Measurements from ENCODE around the gene YBX1.
A peak's percentile ranks its signal among the peaks of the same experiment; 100 is the strongest.

YBX1 gene

GRCh38 chr1:42675467-42675866 is 6.8 kb upstream of the YBX1 start:
- Histone ChIP-seq H4K20me1 (ENCODE audit: insufficient read depth) (no peaks in the 10 kb centered on the region), H2AFZ (ENCODE audit: low read depth) (no peak overlapping the region), H3K4me3 (IDR thresholded peaks at IDR 0.05; ENCODE audit: insufficient read depth, low read depth, low read length) (no peak overlapping the region), H3K27ac (no peak overlapping the region), H3K36me3 (ENCODE audit: insufficient read depth) (no peaks in the 10 kb centered on the region), H3K27me3 (ENCODE audit: insufficient read depth, low read depth) (no peaks in the 10 kb centered on the region), H3K4me1 (ENCODE audit: low read depth, poor library complexity, severe bottlenecking) (peaks cover 4% of the 10 kb centered on the region), H3K79me2 (ENCODE audit: insufficient read depth, low read depth) (0 out of 2 replicates have a peak, but pooled peaks cover 3% of the 10 kb centered on the region), H3K9ac (no peak overlapping the region), H3K4me2 (no peak overlapping the region)
- TF ChIP-seq, protein P1, sequence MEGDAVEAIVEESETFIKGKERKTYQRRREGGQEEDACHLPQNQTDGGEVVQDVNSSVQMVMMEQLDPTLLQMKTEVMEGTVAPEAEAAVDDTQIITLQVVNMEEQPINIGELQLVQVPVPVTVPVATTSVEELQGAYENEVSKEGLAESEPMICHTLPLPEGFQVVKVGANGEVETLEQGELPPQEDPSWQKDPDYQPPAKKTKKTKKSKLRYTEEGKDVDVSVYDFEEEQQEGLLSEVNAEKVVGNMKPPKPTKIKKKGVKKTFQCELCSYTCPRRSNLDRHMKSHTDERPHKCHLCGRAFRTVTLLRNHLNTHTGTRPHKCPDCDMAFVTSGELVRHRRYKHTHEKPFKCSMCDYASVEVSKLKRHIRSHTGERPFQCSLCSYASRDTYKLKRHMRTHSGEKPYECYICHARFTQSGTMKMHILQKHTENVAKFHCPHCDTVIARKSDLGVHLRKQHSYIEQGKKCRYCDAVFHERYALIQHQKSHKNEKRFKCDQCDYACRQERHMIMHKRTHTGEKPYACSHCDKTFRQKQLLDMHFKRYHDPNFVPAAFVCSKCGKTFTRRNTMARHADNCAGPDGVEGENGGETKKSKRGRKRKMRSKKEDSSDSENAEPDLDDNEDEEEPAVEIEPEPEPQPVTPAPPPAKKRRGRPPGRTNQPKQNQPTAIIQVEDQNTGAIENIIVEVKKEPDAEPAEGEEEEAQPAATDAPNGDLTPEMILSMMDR (conservative IDR thresholded peaks at IDR 0.05; ENCODE audit: low read depth, low read length), result no peak

DNA sequence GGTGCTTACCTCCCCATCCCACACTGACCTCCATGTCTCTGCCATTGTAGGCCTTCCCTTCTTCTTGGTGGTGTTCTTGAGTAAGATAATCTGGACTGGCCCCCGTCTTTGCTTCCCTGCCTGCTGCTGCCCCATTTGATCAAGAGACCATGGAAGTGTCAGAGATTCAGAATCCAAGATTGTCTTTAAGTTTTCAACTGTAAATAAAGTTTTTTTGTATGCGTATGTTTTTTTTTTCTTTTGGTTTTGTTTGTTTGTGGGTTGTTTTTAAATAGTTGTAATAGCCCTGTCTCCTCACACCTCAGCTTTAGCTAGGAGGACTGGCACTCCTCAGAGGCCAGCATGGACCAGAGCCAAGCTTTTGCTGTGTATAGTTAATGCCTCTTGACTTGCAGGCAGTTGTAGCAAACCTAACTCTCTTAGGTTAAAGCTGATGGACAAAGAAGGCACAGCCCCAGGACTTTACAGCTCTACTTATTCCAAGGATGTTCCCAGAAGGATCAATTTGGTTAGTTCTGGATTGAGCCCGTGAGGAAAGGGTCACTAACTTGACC is 5.6 kb upstream of the YBX1 start:
- Histone ChIP-seq H3K27me3 (ENCODE audit: insufficient read depth, low read depth) (no peaks in the 10 kb centered on the region), H4K20me1 (ENCODE audit: insufficient read depth) (no peaks in the 10 kb centered on the region), H3K36me3 (ENCODE audit: insufficient read depth) (no peaks in the 10 kb centered on the region), H3K9ac (no peak overlapping the region), H2AFZ (ENCODE audit: low read depth) (no peak overlapping the region), H3K4me3 (IDR thresholded peaks at IDR 0.05; ENCODE audit: insufficient read depth, low read depth, low read length) (no peak overlapping the region), H3K79me2 (ENCODE audit: insufficient read depth, low read depth) (peaks cover 9% of the 10 kb centered on the region; the same call in 1 of the 2 replicates), H3K4me2 (no peak overlapping the region), H3K27ac (no peak overlapping the region), H3K4me1 (ENCODE audit: low read depth, poor library complexity, severe bottlenecking) (peaks cover 11% of the 10 kb centered on the region)
- TF ChIP-seq, protein P1 (conservative IDR thresholded peaks at IDR 0.05; ENCODE audit: low read depth, low read length), result no peak

GRCh38 chr1:42679364-42679983 is 2.7 kb upstream of the YBX1 start:
- Histone ChIP-seq H3K4me2 (no peak overlapping the region), H3K36me3 (ENCODE audit: insufficient read depth) (peaks cover 5% of the 10 kb centered on the region; the same call in 1 of the 2 replicates)

DNA sequence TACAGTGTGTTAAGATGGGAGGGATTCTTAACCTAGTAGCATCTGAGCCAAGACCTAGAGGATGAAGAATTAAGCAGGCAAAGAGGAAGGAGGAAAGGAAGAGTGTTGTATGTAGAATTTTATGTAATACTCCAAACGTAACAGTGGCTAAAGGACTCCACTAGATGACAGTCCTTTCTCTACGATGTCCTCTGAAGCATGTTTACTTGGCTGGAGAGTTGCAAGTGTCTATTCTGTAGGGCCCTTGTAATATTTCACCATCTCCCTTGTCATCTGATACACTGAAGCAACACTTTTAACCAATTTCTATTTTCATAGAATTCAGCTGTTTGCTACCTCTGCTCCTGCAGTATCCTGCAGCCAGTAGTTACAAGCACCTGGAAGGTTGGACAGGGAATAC is 2.2 kb upstream of the YBX1 start:
- peaks cover 20% of the 10 kb centered on the region for H4K20me1 ChIP-seq (ENCODE audit: insufficient read depth)
- H3K4me3 ChIP-seq (IDR thresholded peaks at IDR 0.05; ENCODE audit: insufficient read depth, low read depth, low read length), result no peak overlapping the region
- no peak overlapping the region; the same call in 1 of the 2 replicates for H3K27ac ChIP-seq
- peaks cover 20% of the 10 kb centered on the region for H3K4me1 ChIP-seq (ENCODE audit: low read depth, poor library complexity, severe bottlenecking)
- TF ChIP-seq, protein P1 (conservative IDR thresholded peaks at IDR 0.05; ENCODE audit: low read depth, low read length), result no peak
- H2AFZ ChIP-seq (ENCODE audit: low read depth), result no peak overlapping the region
- peak overlapping the region; percentile 86; the same call in 1 of the 2 replicates for H3K4me2 ChIP-seq
- no peak overlapping the region for H3K9ac ChIP-seq
- peaks cover 31% of the 10 kb centered on the region for H3K79me2 ChIP-seq (ENCODE audit: insufficient read depth, low read depth)
- no peaks in the 10 kb centered on the region for H3K27me3 ChIP-seq (ENCODE audit: insufficient read depth, low read depth)
- H3K36me3 ChIP-seq (ENCODE audit: insufficient read depth), result peaks cover 5% of the 10 kb centered on the region; the same call in 1 of the 2 replicates

More at GRCh38 chr1:42679364-42679983, 2.7 kb upstream of the YBX1 start:
- Histone ChIP-seq H3K27ac (no peak overlapping the region), H3K4me3 (IDR thresholded peaks at IDR 0.05; ENCODE audit: insufficient read depth, low read depth, low read length) (no peak overlapping the region), H3K4me1 (ENCODE audit: low read depth, poor library complexity, severe bottlenecking) (peaks cover 14% of the 10 kb centered on the region), H3K79me2 (ENCODE audit: insufficient read depth, low read depth) (peaks cover 25% of the 10 kb centered on the region), H4K20me1 (ENCODE audit: insufficient read depth) (peaks cover 15% of the 10 kb centered on the region), H3K27me3 (ENCODE audit: insufficient read depth, low read depth) (no peaks in the 10 kb centered on the region), H2AFZ (ENCODE audit: low read depth) (no peak overlapping the region), H3K9ac (no peak overlapping the region)
- TF ChIP-seq, protein P1 (conservative IDR thresholded peaks at IDR 0.05; ENCODE audit: low read depth, low read length), result no peak

Data from KMS-11 (cell line).